OCI-LY1 (cell line): ENCODE measurements around the gene WWOX.

Experiments used
- H2AFZ ChIP-seq: fragments of 200-600 bp; sonication (generic), shearing (Covaris generic); 2 replicates; pipeline ENCODE4 v1.6.0; 2014; ENCODE audit warnings: antibody characterized with exemption, mild to moderate bottlenecking, low read length
- H3F3A ChIP-seq: fragments of 200-600 bp; sonication (generic), shearing (Covaris generic); 2 replicates; pipeline ENCODE4 v1.6.0; 2014; ENCODE audit warnings: mild to moderate bottlenecking, antibody characterized with exemption, low read length, moderate library complexity; ENCODE audit not compliant: insufficient read depth
- H3K27ac ChIP-seq: fragments of 200-600 bp; sonication (generic); 2 replicates; pipeline ENCODE4 v1.5.1; 2014; ENCODE audit warnings: low read length, mixed run types, mild to moderate bottlenecking, low read depth; ENCODE audit not compliant: poor library complexity, severe bottlenecking
- H3K27me3 ChIP-seq: fragments of 200-600 bp; sonication (generic); 2 replicates; pipeline ENCODE4 v1.6.0; 2014; ENCODE audit warnings: antibody characterized with exemption, mild to moderate bottlenecking, low read length, moderate library complexity; ENCODE audit not compliant: insufficient read depth
- H3K36me3 ChIP-seq: fragments of 200-600 bp; sonication (generic); 2 replicates; pipeline ENCODE4 v1.6.1; 2014; ENCODE audit warnings: mild to moderate bottlenecking, antibody characterized with exemption, low read length, moderate library complexity, mixed read lengths; ENCODE audit not compliant: insufficient read depth
- H3K4me1 ChIP-seq: fragments of 200-600 bp; sonication (generic); 2 replicates; pipeline ENCODE4 v1.5.1; 2014; ENCODE audit warnings: mild to moderate bottlenecking, low read length, moderate library complexity; ENCODE audit not compliant: insufficient read depth, severe bottlenecking
- H3K4me2 ChIP-seq: fragments of 200-600 bp; sonication (generic), shearing (Covaris generic); 2 replicates; pipeline ENCODE4 v1.6.1; 2014; ENCODE audit warnings: low read length
- H3K4me3 ChIP-seq: fragments of 200-600 bp; sonication (generic); 2 replicates; pipeline ENCODE4 v1.5.1; 2014; ENCODE audit warnings: low read length, low read depth, mild to moderate bottlenecking, mixed read lengths; ENCODE audit not compliant: poor library complexity, severe bottlenecking
- H3K79me2 ChIP-seq: fragments of 200-600 bp; shearing (Covaris generic); 2 replicates; pipeline ENCODE4 v1.6.1; 2016; ENCODE audit warnings: mixed run types, low read length, mixed read lengths; ENCODE audit not compliant: insufficient read depth
- H3K9ac ChIP-seq: fragments of 200-600 bp; sonication (generic), shearing (Covaris generic); 2 replicates; pipeline ENCODE4 v1.6.1; 2014; ENCODE audit warnings: mild to moderate bottlenecking, low read length, mixed read lengths
- H3K9me2 ChIP-seq: fragments of 200-600 bp; sonication (generic), shearing (Covaris generic); 2 replicates; pipeline ENCODE4 v1.6.1; 2014; ENCODE audit warnings: low read depth, mild to moderate bottlenecking, low read length, mixed read lengths
- H3K9me3 ChIP-seq: fragments of 200-600 bp; shearing (Covaris generic); 2 replicates; pipeline ENCODE4 v1.6.1; 2014; ENCODE audit warnings: low read length, mixed read lengths
- H4K20me1 ChIP-seq: fragments of 200-600 bp; sonication (generic), shearing (Covaris generic); 2 replicates; pipeline ENCODE4 v1.6.0; 2016; ENCODE audit warnings: mild to moderate bottlenecking, low read length; ENCODE audit not compliant: insufficient read depth
- CTCF ChIP-seq: fragments of 200-600 bp; sonication (generic), shearing (Covaris generic); IDR thresholded peaks from 2 replicates; pipeline ENCODE4 v1.5.1; 2017; ENCODE audit warnings: mild to moderate bottlenecking, antibody characterized with exemption, low read length, moderate library complexity, mixed read lengths
- EZH2 ChIP-seq: fragments of 200-600 bp; sonication (generic), shearing (Covaris generic); IDR thresholded peaks from 2 replicates; pipeline ENCODE4 v1.8.0; 2017; ENCODE audit warnings: borderline replicate concordance, mixed run types, mild to moderate bottlenecking, antibody characterized with exemption, low read length, moderate library complexity, mixed read lengths

The WWOX gene

GRCh38 chr16:79188739-79189122 lies 1089.3 kb downstream of the WWOX start:
- Histone ChIP-seq H3K4me1 (no peaks in the 10 kb centered on the region), H2AFZ (no peak overlapping the region), H3K9me2 (no peaks in the 10 kb centered on the region), H3K9me3 (no peaks in the 10 kb centered on the region), H3K27ac (no peak overlapping the region), H3K4me3 (no peak overlapping the region), H3K27me3 (no peaks in the 10 kb centered on the region), H4K20me1 (no peaks in the 10 kb centered on the region), H3K79me2 (no peaks in the 10 kb centered on the region), H3K9ac (no peak overlapping the region), H3K36me3 (no peaks in the 10 kb centered on the region), H3K4me2 (no peak overlapping the region), H3F3A (no peaks in the 10 kb centered on the region)
- TF ChIP-seq EZH2 (no peak), CTCF (no peak)

DNA sequence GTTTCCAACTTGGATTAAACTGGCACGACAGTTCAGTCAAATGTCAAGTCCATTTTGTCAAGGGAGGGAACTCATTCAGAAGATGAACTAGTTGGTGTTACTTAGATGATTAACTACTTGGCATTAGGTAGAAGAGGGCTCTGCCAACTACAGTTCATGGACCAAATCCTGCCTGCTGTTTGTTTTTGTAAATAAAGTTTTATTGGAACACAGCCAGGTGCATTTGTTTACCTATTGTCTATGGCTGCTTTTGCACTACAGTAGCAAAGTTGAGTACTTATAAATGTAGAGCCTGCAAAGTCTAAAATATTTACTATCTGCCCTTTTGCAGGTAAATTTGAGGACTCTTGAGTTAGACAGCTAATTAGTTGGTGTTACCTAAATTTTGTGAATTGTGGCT lies 1091.1 kb downstream of the WWOX start:
- Histone ChIP-seq H3K4me3 (no peak overlapping the region), H3K4me1 (no peaks in the 10 kb centered on the region), H3K9ac (no peak overlapping the region), H3K79me2 (no peaks in the 10 kb centered on the region), H2AFZ (no peak overlapping the region), H3K27me3 (no peaks in the 10 kb centered on the region), H3K9me2 (no peaks in the 10 kb centered on the region), H3F3A (no peaks in the 10 kb centered on the region), H3K9me3 (no peaks in the 10 kb centered on the region), H3K36me3 (no peaks in the 10 kb centered on the region), H3K4me2 (no peak overlapping the region), H4K20me1 (no peaks in the 10 kb centered on the region), H3K27ac (no peak overlapping the region)
- no peak for TF ChIP-seq EZH2
- TF ChIP-seq CTCF, result no peak

DNA sequence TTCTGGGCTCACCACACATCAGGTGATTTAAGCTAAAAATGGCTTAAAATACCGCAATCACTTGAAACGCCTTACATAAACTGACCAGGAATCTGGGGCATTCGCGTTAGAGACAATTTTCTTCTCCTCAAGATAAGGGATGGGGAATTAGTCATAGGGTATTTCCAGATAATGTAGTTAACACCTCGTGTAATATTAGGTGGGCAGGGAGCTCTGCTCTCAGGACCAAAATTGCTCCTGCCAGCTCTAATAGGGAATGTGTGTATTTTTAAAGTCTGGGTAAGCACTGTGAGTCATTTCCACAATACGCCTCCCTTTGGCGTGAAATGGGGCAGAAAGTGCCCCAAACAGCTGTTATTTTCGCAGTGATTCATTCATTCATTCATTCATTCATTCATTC lies 1092.5 kb downstream of the WWOX start:
- no peak for TF ChIP-seq EZH2
- no peak for TF ChIP-seq CTCF
- H3K4me3 ChIP-seq, result no peak overlapping the region
- no peaks in the 10 kb centered on the region for H3K4me1 ChIP-seq

More for the DNA sequence above, 1092.5 kb downstream of the WWOX start:
- Histone ChIP-seq H3K27me3 (no peaks in the 10 kb centered on the region), H4K20me1 (no peaks in the 10 kb centered on the region), H3K27ac (no peak overlapping the region), H3K36me3 (no peaks in the 10 kb centered on the region), H3K9me2 (no peaks in the 10 kb centered on the region), H3K4me2 (no peak overlapping the region), H3K9ac (no peak overlapping the region), H3F3A (no peaks in the 10 kb centered on the region), H3K9me3 (no peaks in the 10 kb centered on the region), H3K79me2 (no peaks in the 10 kb centered on the region), H2AFZ (no peak overlapping the region)
